ENCODE data around the gene SLC34A3. TPM values are rescaled to one million over a fixed set of nuclear protein-coding genes. Genes with fewer than 3 reads are reported as not detected.

The SLC34A3 gene
- total RNA-seq, result not detected in 2 replicates

DNA sequence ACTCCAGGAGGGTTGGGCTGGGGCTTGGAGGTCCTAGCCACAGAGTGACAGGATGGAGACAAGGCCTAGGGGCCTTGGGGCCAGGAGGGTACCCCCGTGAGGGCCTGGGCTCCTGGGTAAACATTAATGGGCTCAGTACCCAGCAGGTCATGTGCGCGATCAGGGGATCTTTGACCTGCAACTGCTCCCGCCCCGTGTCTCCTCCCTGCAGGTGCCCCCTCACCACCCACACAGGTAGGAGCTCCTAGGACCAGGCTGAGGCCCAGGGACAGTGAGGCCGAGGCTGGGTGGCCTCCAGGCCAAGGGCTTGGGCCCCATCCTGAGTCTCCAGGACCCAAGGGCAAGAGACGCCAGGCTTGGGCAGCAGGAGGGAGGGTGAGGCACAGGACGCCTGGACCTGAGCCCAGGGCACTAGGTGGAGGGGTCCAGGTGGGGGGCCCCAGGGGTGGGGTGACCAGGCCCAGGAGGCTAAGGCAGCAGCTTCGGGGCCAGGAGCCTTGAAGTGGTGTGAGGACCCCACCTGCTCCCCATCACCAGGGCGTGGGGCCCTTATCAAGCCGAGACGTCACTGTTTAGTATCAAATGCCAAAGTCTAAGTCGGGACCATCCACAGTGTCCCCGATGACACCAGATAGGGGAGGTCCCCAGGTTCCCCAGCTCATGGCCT is at the start of gene SLC34A3:
Gene SLC34A3 (plus strand): TSS at position 197 of the 667 bp plus-strand sequence. CDS start 802 bp downstream, outside the sequence.

DNA sequence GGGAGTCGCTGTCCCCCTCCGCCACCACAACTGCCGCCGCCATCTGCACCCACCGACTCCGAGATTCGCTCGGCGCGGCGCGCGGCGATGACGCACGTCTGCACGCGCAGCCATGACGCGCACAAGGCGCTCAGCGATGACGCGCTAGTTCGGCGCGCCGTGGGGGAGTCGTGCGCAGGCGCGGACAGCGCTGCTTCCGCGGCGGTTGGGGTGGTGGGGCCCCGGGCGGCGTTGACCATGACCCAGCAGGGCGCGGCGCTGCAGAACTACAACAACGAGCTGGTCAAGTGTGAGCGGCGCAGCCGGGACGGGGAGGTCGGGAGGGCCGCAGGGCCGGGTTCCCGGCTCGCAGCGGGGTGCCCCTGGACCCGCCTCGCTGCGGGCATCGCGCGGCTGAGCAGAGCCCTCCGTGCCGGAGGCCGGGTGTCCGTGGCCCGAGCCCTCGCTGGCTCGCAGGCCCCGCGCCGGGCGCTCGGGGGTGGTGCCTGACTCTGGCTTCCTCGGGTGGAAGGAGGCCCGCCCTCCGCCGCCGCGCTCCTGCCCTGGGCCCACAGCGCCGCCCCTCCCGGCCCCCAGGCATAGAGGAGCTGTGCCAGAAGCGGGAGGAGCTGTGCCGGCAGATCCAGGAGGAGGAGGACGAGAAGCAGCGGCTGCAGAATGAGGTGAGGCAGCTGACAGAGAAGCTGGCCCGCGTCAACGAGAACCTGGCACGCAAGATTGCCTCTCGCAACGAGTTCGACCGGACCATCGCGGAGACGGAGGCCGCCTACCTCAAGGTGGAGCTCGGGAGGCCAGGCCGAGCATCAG is 42.0 kb upstream of the SLC34A3 start, which contains the start of the genes ANAPC2 and SSNA1:
Gene ANAPC2 (minus strand): TSS at position 71 of the 807 bp plus-strand sequence. CDS start 28 bp downstream, at position 43.
Gene SSNA1 (plus strand): TSS at position 187 of the 807 bp plus-strand sequence. CDS start 51 bp downstream, at position 238.

DNA sequence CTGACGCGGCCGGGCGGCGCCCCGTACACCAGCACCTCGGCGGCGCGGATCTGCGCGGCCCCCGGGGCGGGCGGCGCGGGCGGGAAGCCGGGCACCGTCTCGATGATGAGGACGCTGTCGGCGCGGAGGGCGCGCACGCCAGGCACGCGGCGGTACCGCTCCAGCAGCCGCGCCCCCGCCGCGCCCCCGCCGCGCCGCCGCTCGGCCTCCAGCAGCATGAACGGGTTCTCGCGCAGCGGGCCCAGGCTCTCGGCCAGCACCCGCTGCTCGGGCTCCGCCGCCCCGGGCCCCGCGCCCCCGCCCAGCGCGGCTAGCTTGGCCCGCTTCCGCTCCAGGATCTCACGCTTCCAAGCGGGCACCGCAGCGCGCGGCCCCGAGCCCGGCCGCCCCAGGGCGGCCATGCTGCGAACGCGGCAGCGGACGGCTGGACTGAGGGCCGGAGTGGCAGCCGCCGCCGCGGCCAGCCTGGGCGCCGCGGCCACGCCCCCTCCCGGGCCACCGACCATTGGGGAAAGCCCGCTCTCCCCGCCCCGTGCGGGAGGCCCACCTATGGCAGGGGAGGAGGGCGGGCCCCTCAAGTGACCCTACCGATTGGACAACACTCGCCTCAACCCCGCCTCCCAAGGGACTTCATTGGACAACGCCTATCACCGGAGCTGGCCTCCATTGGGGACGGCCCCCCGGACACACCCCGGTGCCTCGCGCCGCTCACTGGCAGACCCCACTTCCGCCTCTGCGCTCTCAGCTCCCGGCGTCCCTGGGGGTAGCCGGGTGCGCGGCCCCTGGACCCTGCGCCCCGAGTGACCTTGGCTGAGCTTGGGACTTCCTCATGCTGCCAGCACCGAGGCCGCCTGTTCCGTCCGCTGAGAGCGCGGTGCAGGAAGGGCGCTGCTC is 30.1 kb upstream of the SLC34A3 start, which contains the start of gene TPRN:
Gene TPRN (minus strand): TSS at position 431 of the 894 bp plus-strand sequence. CDS start 30 bp downstream, at position 401.

DNA sequence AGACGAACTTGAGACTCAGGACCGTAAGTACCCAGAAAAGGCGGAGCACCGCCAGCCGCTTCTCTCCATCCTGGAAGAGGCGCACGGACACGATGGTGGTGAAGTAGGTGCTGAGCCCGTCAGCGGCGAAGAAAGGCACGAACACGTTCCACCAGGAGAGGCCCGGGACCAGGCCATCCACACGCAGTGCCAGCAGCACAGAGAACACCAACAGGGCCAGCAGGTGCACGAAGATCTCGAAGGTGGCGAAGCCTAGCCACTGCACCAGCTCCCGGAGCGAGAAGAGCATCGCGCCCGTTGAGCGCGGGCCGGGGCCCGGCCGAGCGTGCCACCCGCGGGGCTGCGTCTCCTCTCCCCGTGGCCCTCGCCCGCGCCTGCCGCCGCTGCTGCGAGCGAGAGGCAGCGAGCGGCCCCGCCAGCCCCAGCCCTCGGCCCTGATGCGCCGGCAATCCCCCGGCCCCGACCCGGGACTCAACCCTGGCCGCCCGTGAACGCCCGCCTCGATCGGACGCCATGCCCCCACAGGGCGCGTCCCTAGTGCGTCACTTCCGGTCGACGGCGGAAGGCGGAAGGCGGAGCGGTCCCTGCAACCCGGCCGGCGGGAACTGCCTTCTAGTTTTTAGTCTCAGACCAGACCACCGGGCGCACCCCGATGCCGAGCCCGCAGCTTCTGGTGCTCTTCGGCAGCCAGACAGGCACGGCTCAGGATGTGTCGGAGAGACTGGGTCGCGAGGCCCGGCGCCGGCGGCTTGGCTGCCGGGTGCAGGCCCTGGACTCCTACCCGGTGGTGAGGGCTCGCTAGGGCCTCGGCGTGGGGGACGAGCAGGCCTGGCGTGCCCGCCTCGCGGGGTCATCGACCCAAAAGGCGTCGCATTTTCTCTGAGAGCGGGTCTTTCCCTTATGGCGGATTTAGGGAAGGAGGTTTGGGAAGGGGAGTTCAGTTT is 25.3 kb upstream of the SLC34A3 start, which contains the start of the genes NDOR1 and TMEM203:
Gene NDOR1 (plus strand): TSS at position 575 of the 944 bp plus-strand sequence. CDS start 78 bp downstream, at position 653.
Gene TMEM203 (minus strand): TSS at position 523 of the 944 bp plus-strand sequence. CDS start 234 bp downstream, at position 289.

DNA sequence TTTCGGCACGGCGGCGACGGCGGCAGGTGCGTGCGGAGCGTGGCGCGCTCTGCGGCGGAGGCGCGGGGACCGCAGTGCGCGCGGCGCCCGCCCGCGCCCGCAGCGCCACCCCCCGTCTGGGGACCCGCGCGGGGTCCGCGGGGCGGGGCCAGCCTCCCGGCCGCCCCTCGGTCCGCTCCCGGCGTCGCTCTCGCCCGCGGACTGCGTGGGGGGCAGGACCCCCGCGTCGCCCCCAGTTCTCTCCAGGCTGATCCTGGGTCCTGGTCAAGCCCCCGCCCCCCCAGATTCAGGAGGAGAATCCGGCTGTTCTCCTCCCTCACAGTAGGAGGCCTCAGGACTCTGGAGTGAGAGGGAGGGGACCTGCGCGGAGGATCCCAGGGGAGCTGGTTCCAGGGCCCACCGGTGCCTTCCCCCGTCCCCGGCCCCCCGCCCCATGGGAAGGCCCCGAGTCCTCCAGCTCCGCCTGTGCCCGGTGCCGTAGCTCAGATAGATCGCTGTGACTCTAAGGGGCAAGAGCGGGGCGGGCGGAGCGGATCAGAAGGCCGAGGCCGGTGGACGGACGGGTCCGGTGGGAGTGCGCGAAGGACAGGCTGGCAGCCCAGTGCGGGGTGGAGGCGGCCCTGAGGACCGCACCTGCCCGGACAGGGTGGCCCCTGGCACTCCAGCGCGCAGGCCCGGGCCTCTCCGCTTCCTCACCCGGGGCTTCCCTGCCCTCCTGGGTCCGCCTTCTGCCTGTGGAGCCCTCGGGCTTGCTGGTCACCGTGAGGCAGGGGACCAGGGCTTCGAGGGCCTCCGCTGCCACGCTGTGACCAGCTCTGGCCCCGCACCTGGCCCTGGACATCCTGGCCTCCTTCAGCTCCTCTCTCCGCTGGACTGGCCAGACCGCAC is 8.3 kb upstream of the SLC34A3 start, which contains the start of gene RNF208:
Gene RNF208 (minus strand): TSS at position 51 of the 888 bp plus-strand sequence. CDS start 1,028 bp downstream, outside the sequence.

DNA sequence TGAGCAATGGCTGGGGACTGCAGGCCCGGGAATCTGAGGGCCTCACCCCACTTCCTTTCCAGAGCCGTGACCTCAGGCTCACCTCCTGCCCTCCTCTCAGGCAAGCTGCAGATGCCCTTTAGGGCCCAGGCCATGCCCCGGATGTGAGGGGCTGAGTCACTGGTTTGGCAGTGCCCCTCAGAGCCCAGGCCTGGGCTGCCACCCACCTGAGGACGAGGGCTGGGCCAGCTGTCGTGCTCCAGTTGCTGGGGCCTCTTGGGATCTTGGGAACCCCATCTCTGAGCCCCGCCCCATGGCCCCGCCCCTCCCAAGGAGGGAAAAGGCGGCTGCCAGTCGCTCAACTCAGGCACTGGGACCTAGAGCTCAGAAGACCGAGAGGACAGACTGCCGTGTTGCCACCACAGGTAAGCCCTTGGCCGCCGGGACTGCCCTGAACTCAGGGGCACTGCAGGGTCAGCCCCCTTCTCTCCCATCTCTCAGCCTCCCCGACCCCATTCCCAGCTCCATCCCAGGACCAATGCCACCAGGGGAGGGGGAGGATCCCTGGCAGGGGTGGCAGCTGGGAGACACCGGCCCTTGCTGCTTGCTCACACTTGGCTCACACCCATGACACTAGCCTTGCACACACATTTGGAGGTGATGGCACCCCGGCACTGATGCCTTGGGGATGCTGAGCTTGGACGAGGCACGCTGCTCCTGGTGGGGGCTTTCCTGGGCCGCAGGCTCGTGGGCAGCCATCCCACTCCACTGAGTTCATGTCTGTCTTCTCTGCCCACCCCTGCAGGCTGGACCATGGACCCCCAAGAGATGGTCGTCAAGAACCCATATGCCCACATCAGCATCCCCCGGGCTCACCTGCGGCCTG is 5.6 kb upstream of the SLC34A3 start, which contains the start of gene CYSRT1:
Gene CYSRT1 (plus strand): TSS at position 345 of the 865 bp plus-strand sequence. CDS start 448 bp downstream, at position 793.

DNA sequence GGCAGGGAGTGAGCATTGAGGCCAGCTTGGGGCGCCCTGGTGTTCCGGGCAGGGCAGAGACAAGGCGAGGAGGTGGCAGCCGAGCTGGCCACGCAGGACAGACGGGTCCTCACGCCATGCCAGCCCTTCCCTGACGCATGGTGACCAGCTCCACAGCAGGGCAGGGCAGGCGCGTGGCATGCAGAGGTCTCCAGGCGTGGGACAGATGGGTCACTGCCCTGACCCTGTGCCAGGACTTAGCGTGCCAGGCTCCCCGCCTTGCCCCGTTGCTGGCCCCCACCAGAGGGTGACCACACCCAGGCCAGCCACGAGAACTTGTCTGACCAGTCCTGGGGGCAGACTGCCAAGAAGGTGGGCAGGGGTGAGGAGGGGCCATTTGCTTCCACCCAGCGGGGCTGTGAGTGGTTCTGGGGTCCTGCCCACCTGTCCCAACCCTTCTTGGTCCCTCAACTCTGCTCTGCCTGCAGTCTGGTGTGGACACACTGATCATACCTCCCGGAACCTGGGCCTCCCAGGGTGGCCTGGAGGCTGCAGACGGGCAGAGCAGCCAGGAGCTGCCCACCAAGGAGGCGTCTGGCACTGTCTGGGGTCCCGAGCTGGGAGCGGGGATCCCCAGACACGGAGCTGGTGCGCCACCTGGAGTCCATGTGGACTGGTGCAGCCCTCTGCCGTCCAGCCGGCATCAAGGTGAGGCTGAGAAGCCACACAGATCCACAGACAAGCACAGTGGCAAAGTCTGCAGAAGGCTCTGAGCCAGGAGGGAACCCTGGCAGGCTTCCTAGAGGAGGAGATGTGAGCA is 3.4 kb upstream of the SLC34A3 start, which contains the start of gene RNF224:
Gene RNF224 (plus strand): TSS at position 449 of the 799 bp plus-strand sequence. CDS start 834 bp downstream, outside the sequence.

DNA sequence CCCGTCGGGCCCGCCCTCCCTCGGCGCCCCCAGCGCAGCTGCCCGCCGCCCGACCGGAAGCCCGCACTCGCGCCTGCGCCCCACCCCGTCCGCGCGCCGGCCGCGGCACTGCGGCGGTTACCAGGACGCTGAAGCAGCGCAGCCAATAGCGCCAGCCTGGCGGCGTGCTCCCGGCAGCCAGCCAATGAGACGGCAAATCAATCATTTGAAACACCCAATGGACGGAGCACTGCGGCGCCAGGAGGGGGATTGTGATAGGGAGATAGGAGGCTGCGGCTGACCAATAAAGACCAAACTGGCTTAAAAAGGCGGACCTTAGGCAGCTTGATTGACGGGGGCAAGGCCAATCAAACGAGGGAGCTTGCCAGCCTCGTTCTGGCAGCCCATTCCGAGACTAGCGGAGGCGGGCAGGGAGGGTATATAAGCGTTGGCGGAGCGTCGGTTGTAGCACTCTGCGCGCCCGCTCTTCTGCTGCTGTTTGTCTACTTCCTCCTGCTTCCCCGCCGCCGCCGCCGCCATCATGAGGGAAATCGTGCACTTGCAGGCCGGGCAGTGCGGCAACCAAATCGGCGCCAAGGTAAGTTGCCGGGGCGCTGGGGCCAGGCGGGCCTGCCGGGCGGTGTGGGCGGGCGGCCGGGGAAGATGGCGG is 10.3 kb downstream of the SLC34A3 start, which contains the start of gene TUBB4B:
Gene TUBB4B (plus strand): TSS at position 447 of the 649 bp plus-strand sequence. CDS start 74 bp downstream, at position 521.

DNA sequence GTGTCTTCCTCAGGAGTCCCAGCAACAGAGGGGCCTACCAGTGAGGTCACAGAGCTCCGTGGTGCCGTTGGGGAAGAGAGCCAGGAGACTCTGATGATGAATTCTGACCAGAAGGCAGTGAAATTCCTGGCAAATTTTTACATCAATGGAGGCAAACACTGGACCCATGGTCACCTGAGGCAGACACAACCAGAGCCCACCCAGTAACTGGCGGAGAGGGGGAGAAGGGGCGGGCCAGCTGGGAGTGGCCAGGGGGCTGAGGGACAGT is 20.4 kb downstream of the SLC34A3 start, which contains the start of gene STPG3:
Gene STPG3 (plus strand): TSS at position 93 of the 268 bp plus-strand sequence. CDS start 1 bp downstream, at position 94.

DNA sequence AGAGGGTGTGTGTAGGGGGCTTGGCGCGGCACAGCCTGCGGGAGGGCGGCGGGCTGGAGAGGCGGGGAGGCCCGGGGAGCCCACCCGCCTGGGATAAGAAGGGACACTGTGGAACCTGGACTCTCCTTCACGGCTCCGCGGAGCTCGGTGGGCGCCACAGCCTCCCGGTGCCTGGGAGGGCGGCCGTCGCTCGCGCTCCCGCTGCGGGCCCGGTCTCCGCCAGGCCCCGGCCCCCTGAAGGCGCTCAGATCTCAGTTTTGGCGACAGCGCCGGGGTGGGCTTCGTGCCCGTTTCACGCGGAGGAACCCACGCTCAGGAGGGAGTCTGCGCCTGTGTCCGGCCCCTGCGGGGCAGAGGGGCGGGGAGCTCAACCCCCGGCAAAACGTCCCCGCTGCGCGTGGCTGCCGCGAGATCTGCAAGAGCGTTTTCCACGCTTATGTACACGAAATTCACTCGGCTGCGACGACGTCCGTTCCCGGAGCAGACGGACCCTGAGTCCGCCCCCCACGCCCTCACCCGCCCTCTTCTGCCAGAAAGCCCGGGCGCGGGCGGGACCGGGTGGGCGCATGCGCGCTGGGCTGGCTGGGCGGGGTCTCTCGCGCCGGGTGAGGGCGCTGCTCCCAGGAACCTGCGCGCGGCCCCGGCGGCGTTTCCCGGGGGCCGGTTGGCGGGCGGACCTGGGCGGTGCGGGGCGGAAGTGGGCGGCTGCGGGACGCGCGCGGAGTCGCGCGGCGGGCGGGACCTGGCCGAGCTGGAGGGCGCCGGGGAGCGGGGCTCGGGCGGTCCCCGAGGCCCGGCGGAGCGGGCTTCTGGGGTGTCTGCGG is 24.1 kb downstream of the SLC34A3 start, which contains the start of gene NELFB:
Gene NELFB (plus strand): TSS at position 704 of the 824 bp plus-strand sequence.

DNA sequence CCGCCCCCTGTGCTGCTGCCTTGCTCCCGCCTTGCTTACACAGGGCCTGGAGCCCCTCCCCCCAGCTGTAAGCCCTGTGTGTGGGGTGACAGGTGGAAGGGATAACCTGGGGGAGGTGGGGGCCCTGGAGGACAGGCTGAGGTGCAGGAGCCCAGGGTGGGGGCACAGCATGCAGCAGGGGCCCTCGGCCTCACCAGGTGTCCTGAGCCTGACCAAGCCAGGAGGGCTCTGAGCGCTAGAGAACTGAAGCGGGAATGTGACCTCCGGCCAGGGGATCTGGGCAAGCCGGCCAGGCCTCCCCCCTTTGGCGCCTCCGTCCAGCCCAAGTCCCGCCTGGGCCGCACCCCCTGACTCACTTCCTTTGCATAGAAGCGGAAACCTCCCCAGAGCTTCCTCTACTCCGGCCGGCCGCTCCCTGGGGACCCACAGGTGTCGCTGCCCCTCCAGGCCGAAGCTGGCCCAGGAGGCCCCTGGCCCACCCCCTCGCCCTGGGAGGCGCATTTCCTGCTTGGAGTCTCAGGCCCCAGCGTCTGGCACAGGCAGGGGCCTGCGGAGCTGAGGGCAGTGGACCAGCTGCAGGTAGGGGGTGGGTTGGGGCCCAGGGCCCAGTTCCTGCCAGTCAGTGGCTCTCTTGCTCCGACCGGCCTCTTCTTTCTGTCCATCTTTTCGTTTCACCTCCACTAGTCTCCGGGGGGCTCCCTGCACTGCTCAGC is 46.8 kb downstream of the SLC34A3 start, which contains the start of gene TOR4A:
Gene TOR4A (plus strand): TSS at position 398 of the 713 bp plus-strand sequence. CDS start 964 bp downstream, outside the sequence.

All from tracheal epithelial cell (primary cell).